ENCODE data around the gene NFE2L3.
"Not testable (repeated sequence)": the region's sequence is repeated elsewhere in the genome, so short reads cannot be mapped to it uniquely, and the experiment has no call there.

NFE2L3 gene

GRCh38 chr7:26169271-26169670 is 17.3 kb downstream of the NFE2L3 start:
- DNase-seq = no peak

- DNase-seq = no peak
Measured at GRCh38 chr7:26170663-26171062, 18.7 kb downstream of the NFE2L3 start.

DNA sequence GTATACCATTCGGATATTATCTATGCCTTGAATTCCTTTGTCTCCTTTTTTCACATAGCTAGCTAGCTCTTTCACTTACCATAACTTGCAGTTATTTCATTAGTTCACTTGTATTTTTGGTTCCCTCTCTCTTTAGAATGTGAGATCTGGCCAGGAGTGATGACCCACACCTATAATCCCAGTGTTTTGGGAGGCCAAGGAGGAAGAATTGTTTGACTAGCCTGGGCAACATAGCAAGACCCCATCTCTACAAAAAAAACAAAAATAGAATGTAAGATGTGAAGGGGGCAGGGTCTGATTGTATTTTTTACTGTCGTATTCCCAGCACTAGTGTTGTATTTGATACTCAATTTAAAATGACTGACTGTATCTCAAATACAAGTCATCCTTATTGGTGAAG is 19.6 kb downstream of the NFE2L3 start:
- DNase-seq = no peak

GRCh38 chr7:26172048-26172447 is 20.1 kb downstream of the NFE2L3 start:
- no peak for DNase-seq

- DNase-seq = not testable (repeated sequence)
Measured at GRCh38 chr7:26175903-26176302, 23.9 kb downstream of the NFE2L3 start.

GRCh38 chr7:26176696-26177095 is 24.7 kb downstream of the NFE2L3 start:
- not testable (repeated sequence) for DNase-seq

DNA sequence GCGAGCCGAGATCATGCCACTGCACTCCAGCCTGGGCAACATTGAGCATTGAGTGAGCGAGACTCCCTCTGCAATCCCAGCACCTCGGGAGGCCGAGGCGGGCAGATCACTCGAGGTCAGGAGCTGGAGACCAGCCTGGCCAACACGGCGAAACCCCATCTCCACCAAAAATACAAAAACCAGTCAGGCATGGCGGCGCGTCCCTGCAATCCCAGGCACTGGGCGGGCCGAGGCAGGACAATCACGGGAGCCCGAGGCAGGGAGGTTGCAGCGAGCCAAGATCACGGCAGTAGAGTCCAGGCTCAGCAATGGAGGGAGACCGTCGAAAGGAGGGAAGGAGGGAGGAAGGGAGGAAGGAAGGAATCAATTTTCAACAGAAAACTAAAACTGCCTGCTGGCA is 25.3 kb downstream of the NFE2L3 start:
- DNase-seq = not testable (repeated sequence)

DNA sequence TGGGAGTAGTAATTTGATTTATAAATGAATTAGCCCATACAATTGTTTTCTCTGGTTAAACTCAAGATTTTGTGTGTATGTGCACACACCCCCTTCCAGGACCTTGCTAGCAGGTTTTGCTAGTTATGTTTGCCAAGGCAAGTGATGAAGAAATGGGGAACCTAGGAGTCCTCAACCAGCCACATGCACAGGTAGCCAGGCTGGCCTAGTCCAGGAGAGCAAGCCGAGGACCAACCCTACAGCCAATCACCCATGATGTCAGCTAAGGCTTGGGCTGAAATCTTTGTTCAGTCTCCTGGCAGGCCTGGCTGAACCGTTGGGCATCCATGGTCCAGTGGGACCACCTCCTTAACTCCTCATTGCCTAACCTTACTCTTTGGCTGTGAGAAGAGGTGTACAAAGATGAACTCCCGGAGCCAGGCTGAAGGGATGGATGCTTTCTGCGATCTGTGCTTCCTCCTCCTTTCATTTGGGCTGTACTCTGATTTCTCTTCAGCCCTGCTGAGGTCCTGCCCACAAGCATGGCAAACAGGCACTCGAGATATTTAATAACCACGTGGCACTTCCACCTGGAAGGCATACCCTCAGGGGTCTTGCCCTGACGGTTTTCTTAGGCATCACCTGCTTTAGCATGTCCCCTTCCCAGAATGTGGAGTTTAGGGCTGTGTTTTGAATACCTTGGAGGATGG is 26.4 kb downstream of the NFE2L3 start:
- DNase-seq = no peak

DNA sequence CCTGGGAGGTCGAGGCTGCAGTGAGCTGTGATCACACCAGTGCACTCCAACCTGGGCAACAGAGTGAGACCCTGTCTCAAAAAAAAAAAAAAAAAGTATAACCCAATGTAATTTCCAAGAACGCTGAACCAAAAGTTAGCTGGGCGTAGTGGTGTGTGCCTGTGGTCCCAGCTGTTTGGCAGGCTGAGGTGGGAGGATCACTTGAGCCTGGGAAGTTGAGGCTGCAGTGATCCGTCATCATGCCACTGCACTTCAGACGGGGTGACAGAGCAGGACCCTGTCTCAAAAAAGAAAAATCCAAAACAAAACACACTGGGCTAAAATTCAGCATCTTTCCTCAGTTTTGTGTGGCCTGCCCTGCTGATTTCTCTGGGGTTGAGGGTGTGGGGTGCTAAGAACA is 27.4 kb downstream of the NFE2L3 start:
- no peak for DNase-seq

- DNase-seq = no peak
Measured at GRCh38 chr7:26179826-26180497, 28.0 kb downstream of the NFE2L3 start.

DNA sequence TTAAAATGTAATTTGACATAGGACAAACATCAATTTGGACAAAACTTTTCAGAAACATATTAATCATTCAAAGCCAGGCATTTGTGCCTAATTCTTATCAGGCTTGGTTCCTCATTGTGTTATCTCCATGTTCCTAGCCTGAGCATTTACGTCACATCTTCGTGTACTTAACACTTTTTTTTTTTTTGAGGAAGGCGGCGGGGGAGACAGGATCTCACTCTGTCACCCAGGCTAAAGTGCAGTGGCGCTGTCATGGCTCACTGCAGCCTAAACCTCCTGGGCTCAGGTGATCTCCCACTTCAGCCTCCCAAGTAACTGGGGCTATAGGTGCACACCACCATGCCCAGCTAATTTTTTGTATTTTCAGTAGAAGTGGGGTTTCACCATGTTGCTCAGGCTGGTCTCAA is 28.8 kb downstream of the NFE2L3 start:
- DNase-seq = no peak

- DNase-seq = no peak
Measured at GRCh38 chr7:26181474-26182227, 29.7 kb downstream of the NFE2L3 start.

- DNase-seq = no peak
Measured at GRCh38 chr7:26182283-26182682, 30.3 kb downstream of the NFE2L3 start.

GRCh38 chr7:26182706-26183105 is 30.7 kb downstream of the NFE2L3 start:
- DNase-seq = no peak

DNA sequence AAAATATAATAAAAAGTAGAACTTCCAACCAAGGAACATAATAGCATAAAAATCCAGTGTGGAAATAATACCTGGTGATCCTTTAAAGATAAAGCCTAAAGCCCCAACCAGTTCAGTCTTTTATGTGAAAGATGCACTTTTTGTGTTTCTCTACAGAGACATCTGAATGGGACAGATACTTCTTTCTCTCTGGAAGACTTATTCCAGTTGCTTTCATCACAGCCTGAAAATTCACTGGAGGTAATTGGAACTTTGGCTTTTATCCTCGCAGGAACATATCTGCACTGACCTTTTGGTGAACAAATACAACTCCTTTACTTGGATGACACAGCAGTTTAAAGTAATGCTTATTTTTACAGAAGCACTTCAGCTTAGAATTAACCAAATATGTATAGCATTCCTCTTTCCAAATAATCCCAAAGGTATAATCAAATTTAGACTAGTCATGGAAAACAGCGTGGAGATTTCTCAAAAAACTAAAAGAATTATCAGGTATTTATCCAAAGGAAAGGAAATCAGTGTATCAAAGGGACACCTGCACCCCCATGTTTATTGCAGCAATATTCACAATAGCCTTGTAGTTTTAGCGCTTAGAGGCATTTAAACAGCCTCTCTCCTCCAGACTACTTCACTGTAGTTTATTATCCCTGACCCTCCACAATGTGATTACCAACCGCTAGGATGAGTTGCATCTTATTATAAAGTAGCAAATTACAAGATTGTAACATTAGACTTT is 31.7 kb downstream of the NFE2L3 start:
- DNase-seq = no peak

DNA sequence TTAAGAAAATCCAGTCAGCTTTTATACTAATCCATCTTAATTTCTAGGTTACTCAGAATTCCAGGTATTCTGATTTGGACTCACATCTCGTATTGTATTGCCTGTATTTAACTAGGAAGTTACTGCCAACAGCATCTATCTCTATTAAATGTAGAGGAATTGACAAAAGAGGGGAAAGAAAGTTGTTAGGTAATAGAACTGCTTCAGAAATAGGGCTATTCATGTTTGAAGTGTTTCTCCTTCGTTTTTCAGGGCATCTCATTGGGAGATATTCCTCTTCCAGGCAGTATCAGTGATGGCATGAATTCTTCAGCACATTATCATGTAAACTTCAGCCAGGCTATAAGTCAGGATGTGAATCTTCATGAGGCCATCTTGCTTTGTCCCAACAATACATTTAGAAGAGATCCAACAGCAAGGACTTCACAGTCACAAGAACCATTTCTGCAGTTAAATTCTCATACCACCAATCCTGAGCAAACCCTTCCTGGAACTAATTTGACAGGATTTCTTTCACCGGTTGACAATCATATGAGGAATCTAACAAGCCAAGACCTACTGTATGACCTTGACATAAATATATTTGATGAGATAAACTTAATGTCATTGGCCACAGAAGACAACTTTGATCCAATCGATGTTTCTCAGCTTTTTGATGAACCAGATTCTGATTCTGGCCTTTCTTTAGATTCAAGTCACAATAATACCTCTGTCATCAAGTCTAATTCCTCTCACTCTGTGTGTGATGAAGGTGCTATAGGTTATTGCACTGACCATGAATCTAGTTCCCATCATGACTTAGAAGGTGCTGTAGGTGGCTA is 32.5 kb downstream of the NFE2L3 start:
- DNase-seq = not testable (repeated sequence)

DNA sequence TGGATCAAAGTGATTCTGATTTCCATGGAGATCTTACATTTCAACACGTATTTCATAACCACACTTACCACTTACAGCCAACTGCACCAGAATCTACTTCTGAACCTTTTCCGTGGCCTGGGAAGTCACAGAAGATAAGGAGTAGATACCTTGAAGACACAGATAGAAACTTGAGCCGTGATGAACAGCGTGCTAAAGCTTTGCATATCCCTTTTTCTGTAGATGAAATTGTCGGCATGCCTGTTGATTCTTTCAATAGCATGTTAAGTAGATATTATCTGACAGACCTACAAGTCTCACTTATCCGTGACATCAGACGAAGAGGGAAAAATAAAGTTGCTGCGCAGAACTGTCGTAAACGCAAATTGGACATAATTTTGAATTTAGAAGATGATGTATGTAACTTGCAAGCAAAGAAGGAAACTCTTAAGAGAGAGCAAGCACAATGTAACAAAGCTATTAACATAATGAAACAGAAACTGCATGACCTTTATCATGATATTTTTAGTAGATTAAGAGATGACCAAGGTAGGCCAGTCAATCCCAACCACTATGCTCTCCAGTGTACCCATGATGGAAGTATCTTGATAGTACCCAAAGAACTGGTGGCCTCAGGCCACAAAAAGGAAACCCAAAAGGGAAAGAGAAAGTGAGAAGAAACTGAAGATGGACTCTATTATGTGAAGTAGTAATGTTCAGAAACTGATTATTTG is 33.3 kb downstream of the NFE2L3 start:
- no peak for DNase-seq

- no peak for DNase-seq
Measured at GRCh38 chr7:26185844-26186180, 33.8 kb downstream of the NFE2L3 start.

- peak; percentile 50 for DNase-seq
Measured at GRCh38 chr7:26186364-26187311, 34.6 kb downstream of the NFE2L3 start.

DNA sequence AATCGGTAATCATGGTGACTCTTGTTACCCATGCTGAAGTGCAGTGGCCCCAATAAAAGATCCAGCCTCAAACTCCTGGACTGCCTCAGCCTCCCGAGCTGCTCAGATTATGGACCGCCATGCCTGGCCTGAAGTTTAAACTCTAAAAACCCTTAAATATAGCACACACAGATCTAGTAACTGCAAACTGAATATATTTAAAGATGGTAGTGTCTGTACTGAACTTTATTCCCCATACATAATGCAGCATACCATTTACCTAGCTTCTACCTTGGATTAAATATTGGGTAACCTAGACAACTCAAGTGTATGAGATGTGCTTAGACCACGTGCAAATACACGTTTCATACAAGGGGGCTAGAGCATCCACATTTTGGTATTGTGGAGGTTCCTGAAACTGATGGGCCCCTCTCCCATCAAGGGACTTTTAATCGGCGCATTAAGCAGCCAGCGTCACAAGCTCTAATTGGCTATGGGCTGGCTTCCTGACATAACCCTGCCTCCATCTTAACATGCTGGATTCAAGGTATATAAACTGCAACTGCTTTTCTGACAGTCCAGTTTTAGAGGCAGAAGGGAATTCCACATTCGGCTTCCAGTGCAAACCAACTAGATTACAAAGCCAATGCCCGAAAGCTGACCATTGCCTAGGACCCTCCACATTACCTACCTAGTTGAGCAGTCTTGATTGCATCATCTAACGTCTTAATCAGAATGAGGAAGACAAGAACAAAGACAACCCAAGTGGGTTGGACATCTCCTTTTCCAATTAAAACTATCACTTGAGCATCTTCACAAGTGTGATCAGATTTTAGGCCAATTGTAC is 35.6 kb downstream of the NFE2L3 start:
- no peak for DNase-seq
